HG02970 (cell line): ENCODE data around the gene STXBP6.

Source experiments
- ATAC-seq: cut with Tn5 transposase; IDR thresholded peaks from one replicate; pipeline ENCODE4 v1.9.1; 2021; ENCODE audit warnings: mild to moderate bottlenecking, moderate library complexity, moderate number of reproducible peaks; ENCODE audit not compliant: unreplicated experiment, low FRiP score

The STXBP6 gene

DNA sequence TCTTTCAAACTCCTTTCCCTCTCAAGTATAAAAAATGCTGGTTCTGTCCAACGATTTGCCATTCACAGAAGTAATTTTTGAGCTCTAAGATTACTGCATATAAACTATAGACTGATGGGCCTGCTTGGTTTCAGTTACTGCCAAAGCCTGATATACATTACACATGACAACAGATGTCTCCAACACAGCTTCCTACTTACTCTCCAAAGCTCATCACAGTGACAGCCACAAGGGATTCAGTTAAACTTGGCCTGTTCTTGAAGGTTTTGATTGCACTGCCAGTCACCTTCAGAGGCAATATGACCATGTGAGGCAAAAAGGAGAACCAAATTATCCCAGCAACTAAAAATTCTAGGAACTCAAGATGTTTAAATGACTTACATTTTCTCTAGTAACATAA lies 30.1 kb downstream of the STXBP6 start:
- ATAC-seq, result no peak

DNA sequence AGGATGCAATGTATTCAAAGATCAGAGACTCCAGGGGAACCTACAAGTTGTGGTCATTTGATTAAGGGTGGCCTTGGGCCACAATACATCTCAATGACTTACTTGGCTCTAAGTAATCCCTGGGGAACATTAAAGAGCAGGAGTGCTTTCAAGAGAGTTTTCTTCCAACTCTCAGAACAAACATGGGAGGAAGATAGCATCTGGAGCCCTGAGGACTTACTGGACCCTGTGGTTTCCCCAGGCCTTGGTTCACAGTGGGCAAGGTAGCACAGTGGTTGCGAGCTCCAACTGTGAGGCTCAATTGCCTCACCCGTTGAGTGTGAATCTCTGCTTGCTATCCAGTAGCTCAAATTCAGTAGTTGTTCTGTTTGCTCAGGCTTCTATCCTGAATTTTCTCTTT lies 32.4 kb downstream of the STXBP6 start:
- no peak for ATAC-seq

DNA sequence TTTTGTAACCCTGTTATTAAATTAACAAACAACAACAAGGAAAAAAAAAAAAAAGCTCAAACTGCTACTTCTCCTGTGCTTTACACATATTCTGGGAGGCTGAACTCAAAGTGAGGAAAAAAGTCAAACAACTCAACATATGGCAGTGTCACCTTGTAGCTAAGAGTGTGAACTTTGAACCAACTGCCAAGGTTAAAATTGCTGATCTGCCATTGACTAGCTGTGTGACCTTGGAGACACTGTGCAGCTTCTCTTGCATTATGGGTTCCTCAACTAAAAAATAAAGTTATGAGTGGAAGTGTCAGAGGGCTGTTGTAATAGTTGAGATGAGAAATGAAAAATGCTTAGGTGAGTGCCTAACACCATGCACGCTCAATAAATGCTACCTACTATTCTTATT lies 34.2 kb downstream of the STXBP6 start:
- ATAC-seq, result no peak

DNA sequence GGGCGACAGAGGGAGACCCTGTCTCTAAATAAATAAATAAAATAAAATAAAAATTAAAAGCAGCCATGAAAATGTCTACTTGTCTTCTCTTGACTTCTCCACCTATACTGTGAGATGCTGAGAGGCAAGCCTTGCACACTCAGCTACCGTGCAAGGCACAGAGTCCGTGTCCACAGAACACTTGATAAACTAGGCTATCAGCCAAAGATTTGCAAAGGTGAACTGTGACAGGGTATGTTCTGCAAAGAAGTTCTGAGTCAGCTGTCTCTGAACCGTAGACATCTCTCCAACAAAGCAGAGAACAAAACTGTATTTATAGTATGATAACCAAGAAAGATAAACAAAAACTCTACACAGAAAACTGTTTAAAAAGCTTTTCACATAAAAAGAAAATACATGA lies 35.5 kb downstream of the STXBP6 start:
- no peak for ATAC-seq

DNA sequence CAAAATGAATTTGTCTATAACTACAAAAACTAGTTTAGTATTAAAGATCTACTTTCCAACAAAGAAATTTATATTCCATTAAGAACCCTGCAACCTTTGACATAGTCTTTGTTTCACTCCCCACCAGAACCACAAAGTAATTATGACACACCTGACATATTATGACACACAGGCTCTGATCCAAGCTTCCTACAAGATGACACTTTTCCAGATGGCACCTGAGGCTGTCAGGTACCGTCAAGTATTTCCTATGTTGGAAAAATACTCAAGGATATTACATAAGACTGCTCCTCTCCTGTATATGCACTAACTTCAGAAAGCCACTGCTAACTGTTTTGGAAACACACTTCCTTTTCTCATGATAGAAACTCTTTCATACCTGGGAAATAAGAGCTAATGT lies 38.9 kb downstream of the STXBP6 start:
- no peak for ATAC-seq

DNA sequence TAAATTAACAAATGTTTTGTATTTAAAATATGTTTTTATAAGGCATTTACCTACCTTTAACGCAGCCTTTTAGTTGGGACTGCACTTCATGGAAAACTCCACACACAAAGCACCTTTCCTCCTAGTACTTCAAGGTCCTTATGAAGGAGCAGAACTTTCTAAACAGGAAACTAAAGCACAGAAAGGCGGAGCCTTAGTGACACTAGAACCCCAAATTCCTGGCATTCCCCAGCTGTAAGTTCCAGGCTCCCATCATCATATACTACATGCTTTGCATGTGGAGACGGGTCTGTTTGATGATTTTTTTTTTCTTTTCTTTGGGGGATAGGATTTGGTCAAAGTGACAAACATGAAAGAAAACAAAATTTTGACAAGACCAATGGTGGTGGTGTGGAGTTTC lies 39.5 kb downstream of the STXBP6 start:
- no peak for ATAC-seq

DNA sequence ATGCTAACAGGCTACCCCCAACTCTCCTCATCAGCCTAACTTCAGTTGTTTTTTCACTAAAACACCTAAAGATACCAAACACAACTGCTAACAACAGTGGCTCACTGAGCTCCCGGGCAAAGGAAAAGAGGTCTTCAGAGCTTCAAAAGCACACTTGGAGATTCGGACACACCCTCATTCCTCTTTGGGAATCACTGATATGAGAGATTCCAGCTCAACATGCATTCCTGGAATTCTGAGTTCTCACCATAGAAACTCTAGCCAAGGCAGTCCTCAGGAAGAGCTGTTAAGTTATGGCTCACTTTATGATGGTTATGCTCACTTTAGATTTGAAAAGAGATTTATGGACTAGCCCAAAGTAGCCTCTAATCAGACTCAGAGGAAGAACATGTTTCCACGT lies 40.1 kb downstream of the STXBP6 start:
- ATAC-seq, result no peak

DNA sequence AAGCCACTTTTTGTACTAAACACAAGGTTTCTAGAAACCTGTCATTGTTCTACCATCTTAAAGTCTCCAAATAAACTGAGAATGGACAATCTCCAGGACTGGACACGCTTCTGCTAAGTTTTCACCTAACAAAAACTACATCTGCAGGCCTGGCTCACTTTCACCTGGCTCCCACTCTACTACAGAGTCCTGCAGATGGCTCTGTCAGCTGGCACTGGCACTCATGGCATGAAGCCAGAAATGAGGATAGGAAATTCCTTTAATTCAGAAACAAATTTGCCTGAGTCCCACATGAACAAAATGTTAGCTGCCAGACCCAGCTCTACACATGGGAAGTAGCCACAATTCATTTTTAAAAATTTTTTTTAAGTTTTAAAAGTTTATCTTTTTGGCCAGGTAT lies 42.1 kb downstream of the STXBP6 start:
- ATAC-seq, result no peak

DNA sequence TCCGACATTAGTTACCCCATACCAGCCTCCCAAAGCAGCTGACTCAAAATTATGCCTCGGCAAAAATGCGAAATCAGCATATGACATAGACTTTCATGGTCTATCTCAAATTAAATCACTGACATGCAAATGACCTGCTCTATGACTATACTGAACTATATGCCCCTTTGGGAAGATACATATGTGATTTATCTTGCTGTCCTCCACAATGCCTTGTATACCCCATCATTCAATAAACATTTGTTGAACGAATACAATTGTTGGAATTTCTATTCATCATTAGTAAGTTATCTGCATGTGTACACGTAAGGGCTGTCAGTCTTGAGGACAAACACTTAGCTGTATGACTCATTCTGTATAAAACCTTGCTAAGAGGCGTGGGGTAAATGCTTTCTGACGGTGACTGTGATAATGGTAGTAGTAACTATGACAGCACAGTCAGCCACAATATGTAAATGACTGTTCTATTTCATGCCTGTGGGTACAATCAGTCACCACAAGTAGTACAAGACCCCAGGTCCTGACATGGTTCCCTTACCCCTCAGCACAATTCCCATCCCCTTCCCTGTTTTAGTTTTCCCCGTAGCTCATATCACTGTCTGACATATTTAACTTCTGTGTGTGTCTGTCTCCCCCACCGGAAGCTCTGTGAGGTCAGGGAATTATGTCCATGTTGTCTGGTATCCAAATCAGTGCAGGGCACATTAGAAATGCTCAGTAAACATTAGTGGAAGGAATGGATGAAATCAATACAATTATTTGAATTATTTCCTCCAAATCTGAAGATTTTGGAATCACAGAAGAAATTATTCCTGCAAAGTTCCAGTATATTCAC lies 42.8 kb downstream of the STXBP6 start:
- ATAC-seq, result no peak

DNA sequence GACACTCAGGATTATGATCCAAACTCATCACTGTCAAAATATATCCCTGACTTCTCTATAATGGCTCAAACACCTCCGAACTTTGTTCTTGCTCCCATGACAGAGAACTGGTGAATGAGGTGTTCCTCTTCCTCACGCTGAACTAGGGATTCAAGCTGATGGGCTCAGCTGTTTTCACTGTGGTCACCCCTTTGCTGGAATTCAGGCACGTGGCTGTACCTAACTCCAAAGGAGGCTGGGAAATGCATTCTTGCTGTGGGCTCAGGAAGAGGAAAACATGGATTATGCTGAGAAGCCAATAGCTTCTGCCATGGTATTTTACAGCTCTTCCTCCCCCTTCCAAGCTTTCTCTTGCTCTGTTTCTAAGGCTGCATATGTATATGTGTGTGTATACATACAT lies 43.9 kb downstream of the STXBP6 start:
- ATAC-seq, result no peak

DNA sequence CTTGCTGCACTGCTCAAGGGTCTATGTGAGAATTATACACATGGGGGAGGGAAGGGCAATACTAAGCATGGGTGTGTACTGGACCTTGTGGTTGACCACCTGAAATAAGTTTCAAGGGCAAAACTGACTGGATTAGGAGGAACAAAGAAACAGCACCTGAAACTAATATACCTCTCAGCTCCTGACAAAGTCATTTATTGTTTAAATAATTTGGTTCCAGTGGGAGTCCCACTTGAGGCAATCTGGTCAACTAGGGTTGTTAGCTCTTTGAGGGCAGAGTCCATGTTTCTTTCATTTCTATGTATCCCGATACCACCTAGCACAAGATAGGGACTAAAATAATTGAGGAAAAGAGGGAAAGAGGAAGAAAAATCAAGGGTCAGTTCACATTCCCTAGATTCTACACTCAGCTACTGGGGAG lies 45.5 kb downstream of the STXBP6 start:
- ATAC-seq, result no peak

DNA sequence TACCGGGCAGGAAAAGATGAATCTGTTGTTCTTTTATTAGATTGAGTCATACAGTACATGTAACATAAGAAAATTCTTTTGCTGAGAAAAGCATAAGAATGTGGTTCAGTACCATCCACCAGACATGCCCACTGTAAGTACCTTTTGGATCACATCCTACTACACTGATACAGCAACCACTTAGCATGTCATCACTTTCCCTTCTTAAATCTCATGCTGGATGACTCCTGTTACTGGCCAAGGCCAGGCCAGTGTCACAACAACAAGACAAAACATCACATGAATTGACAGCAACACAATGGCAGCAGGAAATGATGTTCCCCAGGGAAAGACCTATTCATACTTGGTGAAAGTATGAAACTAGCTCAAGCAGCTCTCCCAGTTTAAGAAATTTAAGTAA lies 46.4 kb downstream of the STXBP6 start:
- ATAC-seq, result no peak

DNA sequence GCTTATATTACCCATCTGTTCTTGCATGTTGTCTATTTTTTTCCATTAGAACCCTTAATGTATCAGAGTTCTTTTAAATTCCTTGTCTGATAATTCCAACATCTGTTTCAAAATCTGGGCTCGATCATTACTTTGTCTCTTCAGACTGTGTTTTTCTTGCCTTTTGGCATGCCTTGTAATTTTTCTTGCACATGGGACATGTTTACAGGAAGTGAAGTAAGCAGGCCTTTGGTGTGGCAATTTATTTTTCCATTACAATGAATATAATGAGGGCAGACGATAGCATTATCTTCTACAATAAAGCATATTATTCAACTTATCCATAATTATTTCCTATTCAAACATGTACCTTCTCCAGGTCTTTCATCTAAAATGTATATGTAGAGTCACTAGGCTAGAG lies 48.3 kb downstream of the STXBP6 start:
- ATAC-seq, result no peak

DNA sequence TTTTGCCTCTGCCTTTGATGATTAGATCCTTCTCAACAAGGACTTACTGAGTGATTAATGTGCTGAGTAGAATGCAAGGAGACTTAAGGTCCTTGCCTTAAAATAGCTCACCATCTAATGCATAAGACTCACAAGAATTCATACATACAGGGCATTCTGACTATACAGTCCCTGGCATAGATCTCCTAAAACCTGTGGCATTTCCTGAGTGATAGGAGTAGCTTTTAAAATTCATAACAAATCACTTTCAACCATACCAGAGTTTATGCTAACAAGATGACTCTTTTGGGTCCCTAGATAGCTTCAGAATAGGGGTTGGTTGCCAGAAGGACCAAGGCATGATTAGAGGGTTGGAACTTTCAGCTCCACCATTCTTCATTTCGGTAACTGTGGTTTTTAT lies 48.8 kb downstream of the STXBP6 start:
- ATAC-seq, result no peak

DNA sequence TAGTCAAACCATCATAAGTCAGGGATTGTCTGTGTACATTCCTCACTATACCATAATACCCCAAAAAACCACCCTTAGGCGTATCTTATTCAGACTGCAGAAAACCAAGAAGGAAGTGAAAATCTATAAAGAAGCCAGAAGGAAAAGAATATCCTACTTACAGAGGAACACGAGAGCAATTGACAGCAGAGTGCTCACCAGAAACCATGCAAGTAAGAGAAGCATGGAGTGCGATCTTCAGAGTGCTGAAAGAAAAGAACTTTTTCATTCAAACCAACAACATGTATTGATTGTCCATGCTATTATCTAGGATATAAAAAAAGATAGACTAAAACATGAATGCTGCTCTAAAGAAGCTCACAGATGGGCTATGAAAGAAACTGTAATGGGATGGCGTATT lies 50.8 kb downstream of the STXBP6 start:
- ATAC-seq, result no peak

DNA sequence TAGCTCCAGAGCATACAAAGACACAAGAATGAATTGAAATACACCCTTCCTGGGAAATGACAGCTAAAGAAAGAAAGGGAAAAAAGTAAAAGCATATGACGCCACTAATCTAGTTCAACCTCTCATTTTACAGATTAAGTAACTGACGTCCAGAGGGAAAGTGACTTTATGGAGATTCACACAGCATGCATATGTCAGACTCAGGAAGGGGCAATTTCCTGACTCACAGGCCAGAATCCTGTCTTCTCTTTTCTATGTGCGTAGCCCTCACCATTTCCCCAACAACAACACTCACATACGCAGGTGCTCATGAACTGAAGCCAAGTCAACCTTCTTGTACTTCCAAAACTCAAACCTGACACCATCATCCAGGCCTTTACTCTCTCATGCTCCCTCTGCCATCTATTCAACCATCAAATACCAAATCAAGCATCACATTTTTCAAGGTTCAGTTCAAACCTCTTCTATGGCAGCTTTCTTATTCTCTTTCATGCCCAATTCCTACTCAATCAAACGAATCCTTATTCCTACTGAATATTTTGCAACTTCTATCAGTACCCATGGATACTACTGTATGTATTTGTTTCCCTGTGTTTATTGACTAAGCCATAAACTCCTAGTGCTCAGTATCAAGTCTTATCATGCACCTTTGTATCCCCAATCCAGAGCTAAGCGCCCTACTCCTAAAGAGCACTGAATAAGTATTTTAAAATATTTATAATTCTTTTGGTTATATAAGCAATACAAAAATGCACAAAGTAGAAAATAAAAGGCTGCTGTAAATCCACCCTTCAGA lies 52.8 kb downstream of the STXBP6 start:
- ATAC-seq, result no peak

DNA sequence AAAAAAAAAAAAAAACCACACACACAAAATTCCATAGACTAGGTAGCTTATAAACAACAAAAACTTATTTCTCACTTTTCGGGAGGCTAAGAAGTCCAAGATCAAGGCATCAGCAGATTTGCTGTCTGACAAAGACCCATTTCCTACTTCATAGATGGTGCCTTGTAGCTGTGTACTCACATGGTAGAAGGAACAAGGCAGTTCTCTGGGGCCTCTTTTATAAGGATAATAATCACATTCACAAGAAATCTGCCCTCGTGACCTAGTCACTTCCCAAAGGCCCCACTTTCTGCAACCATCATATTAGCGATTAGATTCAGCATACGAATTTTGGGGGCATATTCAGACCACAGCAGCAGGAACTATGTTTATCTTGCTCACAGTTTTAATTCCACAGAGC lies 54.9 kb downstream of the STXBP6 start:
- no peak for ATAC-seq

DNA sequence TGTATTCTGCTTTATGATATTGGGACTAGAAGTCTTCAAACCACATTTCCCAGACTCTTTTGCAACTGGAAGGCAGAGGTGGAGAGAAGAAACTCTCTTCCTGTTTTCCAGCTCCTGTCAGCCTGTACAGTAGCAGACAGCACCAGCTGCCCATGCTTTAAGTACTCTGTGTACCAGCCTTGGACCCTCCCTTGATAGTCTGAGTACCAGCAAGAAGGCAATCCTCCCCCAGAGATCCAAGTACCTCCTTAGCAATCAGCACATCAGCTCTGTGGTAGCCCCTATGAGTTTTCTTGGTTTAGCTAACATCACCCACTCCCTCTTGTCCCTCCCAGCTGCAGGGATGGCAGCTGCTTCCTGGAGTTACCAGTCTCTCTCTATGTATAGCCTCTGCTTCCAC lies 56.3 kb downstream of the STXBP6 start:
- no peak for ATAC-seq

DNA sequence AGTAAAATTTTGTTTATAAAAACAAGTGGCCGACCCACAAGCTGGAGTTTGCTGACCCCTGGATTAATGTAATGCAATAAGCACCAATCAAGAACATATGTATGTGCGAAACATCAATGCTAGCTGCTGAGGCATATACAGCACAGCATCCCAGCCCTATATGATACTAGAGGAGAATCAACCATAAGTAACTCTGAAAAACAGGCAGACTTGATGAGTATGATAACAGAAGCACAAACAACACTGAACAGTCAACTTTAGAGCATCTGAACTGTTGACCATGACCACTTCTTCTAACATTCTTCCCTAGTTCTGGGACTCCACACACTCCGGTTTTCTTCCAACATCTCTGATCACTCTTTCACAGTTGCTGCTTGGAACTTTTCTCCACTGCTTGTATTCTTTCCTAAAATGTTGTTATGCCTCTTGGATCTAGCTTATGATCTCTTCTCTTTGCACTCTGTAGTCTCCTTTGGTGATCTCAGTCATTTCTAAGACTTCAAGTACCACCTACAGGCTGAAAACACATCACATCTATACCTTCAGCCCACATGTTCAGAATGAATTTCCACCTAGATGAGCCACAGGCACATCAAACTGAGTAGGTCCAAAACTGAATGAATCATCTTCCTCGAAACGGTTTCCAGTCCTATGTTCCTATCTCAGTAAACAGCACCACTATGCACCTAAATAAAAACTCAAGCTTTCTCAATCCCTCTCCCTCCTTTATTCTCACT lies 57.2 kb downstream of the STXBP6 start:
- ATAC-seq, result no peak

DNA sequence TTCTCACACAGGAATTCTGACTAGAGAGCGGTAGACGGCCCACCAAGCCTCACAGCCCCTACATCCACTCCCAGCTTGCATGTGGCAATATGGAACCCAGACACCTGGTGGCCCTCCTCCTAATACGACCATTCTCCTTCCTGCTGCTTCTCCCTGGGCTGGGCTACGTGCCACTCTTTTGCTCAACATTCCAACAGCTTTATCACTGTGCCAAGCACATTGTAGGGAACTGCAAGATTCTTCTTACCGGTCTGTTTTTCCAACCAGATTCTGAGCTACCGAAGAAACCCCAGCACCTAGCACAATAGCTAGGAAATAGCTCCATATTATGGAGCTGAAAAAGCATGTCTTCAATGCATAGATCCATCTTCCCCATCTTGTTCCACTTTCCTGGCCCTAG lies 58.1 kb downstream of the STXBP6 start:
- ATAC-seq, result no peak

DNA sequence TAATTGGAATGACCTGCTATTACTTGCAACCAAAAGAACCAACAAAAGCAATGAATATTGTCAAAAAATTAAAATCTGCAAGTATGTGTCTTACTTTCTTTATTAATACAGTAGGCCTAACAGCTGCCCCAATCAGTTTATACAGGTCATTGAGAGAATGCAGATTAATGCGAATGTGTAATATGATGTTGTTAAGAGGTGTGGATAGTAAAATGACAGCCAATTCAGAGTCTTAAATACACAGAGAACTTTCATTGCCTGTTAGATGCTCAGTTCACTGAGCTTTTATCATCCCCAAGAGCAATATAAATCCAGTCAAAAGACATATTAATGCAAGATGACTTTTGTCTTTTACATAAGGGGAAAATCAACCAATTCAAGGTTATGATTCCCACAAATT lies 58.7 kb downstream of the STXBP6 start:
- ATAC-seq, result no peak
